ENCODE results near the gene LCP1.

LCP1 gene

DNA sequence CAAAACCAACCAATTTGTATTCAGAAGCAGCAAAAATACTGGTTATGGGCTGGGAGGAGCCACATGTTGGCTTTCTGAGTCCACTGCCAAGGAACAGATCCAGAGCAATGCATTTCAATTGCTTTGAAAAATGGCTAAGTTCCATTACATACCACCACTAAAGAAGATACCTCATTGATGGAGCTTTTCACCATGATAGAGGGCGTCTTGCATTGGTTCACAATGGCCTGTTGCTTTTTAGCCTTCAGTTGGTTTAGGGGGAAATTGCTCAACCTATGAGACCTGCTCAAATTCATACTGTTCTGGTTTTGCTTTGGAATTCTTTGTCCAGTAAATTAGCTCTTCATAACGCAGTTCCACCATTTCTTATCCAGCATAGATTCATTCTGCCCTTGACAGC, 55.9 kb downstream of the LCP1 start:
- no peak for DNase-seq

DNA sequence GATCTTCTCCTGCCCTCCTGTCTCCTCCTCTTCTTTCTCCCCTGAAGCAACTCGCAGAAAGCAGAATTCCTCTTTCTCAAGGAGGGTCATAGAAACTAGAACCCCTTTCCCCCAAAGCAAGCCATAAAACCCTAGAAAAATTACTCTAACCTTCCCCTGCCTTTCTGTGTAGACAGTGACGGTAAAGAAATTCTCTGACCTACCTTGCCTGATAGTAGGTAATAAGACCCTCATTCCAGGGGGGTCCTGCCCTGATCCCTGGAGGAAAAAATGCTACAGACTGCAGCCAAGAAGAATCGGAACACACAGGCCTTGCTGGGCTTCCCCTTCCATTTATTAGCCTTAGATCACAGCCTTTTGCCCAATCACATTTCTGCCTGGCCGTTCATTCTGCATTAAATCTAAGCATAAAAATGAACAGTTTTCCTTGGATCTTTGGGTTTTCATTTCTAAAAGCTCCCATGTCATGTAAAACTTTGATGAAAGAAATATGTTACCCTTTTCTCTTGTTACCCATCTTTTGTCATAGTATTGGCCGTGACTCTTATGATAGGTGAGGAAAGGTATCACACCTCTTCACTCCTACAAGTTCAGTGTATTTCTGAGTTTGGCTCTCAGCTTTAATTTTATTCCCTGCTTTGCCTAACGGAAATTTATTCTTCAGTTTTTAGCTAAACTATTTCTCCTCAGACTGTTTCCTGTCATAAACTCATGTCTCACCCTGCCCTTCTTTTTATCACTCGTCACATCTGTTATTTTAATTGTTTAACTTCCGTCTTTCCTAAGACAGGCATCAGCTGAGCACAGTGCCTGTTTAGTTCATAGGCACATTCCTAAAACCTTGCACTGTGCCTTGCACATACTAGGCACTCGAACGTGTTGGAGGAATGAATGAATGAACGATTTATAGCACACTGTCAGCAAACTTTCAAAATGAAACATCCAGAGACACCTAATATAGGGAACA, 56.7 kb downstream of the LCP1 start:
- DNase-seq, result no peak

DNA sequence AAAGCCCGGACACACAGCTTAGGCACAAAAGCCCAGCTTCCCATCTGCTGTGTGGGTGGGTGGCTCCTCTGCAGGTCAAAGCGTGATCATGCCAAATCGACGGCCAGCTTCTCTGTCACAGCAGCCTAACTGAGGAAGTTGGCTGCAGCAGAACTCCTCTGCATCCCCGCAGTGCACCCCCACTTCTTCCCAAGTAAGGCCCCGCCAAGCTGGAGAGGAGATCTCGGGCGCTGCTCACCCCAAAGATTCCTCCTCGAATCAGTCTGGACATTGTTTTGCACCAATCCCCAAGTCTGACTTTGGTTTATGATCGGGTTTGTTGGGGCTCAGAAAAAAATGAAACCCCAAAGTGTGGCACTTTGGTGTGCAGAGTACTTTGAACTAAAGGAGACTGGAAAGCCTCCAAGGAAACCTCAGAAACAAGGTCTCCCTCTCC, 57.4 kb downstream of the LCP1 start:
- DNase-seq, result no peak

DNA sequence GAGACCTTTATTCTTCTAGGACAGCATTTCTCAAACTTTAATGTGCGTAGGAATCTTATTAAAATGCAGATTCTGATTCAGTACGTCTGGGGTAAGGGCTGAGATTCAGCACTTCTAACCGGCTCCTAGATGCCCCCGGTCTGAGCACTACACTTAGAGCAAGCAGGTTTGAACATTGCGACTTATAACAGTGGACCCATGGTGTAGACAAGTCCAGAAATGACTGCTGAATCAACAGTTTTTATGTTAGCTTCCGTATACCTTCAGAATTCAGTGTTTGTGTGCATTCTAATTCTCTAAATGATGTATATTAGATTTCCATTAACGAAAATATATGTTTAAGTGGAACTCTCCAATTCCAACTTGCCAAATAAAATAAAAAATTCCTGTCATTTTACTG, 59.7 kb downstream of the LCP1 start:
- no peak for DNase-seq

DNA sequence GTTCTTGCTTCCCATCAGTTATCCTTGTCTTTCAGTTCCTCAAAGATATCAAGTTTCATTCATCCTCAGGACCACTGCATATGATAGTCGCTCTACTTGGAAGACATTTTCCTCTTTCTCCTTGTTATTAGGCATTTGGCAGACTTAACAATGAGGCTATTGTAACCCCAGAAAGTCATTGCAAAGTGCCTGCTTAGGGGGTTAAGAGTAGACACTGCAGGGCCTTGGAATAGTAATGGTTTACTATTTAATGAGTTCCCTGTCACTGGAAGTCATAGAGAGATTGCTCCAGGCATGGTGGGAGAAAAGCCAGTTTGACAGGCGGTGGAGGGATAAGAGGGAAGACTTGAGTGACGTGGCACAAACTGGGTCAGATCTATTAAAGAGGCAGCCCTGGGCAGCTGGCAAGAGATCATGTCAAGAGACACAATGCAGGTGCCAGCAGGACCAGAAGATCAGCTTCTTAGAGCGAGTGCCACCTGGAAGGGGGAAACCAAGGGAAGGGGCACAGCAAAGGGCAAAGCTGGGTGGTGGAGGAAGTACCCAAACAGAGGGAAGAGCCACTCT, 60.3 kb downstream of the LCP1 start:
- no peak for DNase-seq

DNA sequence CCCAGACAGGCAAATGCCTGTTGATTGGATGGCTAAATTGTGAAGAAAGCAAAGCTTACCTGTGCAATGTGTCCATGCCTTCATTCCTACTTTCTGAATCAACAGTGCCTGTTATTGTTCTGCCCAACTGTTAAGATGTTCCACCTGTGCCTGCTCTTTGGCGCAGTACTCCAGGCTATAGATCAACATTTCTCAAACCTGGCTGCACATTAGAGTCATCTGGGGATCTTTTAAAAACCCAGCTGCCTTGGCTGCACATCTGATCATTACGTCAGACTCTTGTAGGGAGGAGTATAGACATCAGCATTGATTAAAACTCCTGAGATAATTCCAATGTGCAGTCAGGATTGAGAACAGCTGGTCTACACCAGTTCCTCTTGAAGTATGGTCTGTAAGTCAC, 60.9 kb downstream of the LCP1 start:
- DNase-seq, result no peak

DNA sequence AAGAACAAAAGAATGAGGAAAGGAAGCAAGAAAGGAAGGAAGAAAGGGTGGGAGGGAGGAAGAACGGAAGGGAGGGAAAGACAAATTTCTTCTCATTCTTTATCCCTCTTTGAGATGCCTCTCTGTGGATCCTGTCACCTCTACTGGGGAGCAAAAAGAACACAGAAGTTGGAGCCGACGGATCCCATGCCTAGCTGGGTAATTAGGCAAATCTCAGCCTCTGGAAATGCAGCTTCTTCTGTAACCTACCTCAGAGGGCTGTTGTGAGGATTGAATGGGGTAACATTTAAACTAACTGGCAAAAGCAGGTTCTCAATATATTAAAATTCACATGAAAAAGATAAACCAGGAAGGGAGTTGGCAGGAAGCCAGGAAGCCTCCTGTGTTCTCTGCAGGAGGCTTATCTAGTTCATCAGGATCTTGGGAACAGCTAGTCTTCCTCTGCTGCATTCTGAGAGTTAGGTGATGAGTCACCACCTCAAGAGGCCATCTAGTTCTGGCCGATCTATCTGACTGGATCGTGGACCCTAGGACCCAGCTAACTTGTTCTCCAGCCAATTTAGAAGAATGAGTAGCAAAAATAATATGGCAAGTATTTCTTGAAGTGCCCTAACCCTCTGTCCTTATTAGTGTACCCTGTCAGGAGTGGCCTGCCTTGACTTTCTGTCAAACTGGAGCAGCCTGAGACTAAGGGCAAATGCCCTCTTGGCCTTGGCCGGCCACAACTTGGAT, 61.9 kb downstream of the LCP1 start:
- no peak for DNase-seq

DNA sequence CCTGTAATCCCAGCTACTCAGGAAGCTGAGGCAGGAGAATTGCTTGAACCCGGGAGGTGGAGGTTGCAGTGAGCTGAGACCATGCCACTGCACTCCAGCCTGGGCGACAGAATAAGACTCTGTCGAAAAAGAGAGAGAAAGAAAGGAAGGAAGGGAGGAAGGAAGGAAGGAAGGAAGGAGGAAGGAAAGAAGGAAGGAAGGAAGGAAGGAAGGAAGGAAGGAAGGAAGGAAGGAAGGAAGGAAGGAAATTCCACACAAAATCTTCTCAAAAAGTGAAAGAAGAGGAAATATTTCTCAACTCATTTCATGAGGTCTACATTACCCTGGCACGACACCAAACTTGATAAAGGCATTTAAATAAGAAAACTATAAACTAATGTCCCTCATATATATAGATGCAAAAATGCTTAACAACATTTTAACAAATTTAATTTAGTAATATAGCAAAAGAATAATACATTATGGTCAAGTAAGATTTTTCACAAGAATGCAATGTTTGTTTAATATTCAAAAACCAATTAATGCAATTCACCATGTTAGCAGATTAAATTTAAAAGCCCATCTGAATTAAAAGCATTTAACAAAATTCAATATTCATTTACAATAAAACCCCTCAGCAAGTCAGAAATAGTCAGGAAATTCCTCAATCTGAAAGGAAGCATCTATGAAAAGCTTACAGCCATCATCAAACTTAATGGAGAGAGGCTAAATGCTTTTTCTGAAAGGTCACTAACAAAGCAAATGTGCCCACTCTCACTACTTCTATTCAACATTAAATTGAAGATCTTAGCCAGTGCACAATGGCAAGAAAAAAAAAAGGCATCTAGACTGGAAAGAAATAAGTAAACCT, 65.1 kb downstream of the LCP1 start:
- DNase-seq, result no peak

DNA sequence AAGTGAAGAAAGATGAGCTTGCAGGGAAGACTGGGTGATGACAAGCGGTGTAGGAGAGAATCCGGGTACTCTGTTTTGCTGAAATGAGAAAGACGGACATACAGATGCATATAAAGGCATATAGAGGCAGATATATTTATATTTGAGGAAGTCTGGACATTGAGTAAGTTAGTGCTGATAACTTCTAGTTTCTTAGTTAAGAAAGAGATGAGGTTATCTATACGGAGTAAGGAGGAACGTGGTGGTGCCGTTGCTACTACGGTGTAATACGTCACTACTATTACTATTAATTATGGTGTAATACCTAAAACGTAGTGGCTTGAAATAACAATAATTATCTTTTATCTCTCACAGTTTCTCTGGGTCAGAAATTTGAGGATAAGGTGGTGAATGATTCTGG, 67.4 kb downstream of the LCP1 start:
- DNase-seq, result no peak

DNA sequence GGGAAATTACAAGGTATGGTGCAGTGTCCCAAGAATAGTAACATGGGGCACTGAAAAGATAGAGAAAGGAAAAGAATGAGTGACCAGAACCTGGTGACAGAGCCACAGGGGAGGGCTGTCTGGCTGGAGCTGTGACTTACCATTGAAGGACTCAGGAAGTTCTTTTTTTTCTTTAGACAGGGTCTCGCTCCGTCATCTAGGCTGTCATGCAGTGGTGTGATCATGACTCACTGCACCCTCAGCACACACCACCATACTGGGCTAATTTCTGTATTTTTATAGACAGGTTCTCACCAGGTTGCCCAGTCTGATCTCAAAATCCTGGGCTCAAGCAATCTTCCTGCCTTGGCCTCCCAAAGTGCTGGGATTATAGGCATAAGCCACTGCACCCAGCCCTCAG, 68.4 kb downstream of the LCP1 start:
- no peak for DNase-seq

DNA sequence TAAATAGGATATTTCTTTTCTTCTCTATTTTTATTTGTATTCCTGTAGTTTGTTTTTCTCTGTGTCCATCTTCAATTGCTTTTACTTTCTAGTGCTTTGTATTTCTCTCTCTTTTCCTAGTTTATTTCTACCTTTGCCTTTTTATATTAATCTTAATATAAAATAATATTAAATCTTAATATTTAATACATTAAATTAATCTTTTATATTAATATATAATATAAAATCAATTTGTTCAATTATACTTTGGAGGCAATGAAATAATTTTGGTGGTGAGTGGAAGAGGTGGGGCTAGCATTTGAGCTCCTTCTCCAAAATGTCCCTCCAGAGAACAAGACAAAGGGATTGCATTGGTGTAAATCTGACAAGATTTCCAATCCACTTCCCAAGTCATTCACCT, 70.8 kb downstream of the LCP1 start:
- DNase-seq, result no peak

DNA sequence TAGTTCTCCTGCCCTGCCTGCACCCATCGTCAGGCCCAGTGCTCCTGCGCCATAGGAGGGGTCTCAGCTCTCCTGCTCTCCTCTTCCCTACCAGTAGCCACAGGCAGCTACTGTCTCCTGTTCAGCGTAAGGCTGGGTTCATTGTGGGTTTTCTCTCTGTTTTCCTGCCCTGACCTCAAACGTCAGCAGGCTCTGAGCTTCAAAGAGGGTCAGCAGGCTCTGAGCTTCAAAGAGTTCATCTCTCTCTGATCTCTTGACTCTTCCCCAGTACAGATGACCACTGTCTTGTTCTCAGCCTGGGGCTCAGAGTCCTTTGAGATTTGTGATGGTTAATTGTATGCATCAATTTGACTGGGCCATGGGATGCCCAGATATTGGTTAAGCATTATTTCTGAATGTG, 72.5 kb downstream of the LCP1 start:
- no peak for DNase-seq

DNA sequence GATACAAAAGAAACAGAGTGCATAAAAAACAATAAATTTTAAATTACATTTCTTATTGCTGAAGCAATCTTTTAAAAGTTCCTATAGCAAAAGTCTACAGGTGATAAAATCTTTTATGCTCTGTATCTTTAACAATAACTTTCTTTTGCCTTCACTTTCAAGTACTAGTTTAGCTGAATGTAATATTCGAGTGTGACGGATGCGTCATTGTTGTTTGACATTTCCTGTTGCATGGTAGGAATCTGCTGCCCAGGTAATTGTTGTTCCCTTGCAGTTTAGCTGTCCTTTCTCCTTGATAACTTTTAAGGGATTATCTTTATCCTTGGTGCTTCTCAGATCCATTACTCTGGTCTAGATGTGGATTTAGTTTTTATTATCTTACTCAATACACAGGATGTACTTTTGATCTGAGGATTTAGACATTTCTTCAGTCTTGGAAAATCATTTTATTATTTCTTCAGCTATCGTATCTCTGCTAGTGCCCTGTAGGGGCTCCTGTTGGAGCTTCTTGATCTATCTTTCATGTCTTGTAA, 75.1 kb downstream of the LCP1 start:
- no peak for DNase-seq

DNA sequence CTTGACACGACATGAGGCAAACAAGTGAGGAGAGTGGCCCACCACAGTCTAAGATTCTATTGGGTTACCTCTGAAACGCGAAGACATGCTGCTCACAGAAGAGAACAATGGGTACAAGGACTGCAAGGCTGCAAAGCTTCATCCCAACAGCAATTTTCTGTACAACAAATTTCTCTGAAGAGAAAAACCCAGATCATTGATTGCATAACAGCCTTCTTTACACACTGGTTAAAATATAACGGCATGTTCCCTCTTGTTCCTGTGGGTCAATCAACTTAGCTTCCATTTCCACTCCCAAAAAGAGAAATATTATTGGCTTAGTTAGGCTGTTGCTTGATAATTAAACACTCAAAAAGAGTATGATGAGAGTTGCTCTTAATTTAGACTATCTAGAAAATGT, 77.1 kb downstream of the LCP1 start, which contains the start of gene CPB2:
TSS of gene CPB2 (minus strand) at position 166 of the 400 bp plus-strand sequence. CDS start at position 142, 24 bp downstream.
- DNase-seq, result no peak

DNA sequence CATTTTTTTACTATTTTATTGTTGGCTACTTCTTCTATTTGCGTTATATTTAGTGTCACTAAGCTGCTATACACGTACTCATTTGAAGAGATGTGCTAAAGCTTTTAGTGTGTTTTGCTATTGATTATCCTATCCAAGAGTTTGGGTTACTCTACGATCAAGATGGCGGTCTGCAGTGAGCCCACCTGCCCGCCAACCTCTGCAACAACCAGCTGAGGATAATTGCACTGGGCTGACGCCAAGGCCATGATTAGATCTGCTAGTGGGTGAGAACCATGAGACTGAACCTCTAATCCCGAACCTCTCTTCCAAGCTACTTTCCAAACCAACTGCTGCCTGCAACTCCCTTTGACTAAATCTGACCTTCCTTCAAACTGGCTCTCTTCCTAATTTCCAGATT, 78.9 kb downstream of the LCP1 start:
- no peak for DNase-seq

DNA sequence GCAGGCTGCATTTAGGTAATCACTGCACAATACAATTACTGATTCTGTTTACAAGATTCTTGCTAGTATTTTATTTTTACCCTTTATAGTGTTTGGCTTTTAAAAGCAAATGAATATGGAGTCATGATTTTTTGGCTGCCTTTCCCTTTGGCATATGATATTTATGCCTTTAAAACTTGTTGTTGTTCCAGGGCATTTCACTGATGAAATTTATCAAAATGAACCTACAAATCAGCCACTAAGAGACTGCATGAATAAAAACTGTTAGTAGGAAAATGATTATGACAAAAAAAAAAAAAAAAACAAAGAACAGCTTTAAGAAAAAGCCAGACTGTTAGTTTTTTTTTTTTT, 79.7 kb downstream of the LCP1 start:
- DNase-seq, result no peak

DNA sequence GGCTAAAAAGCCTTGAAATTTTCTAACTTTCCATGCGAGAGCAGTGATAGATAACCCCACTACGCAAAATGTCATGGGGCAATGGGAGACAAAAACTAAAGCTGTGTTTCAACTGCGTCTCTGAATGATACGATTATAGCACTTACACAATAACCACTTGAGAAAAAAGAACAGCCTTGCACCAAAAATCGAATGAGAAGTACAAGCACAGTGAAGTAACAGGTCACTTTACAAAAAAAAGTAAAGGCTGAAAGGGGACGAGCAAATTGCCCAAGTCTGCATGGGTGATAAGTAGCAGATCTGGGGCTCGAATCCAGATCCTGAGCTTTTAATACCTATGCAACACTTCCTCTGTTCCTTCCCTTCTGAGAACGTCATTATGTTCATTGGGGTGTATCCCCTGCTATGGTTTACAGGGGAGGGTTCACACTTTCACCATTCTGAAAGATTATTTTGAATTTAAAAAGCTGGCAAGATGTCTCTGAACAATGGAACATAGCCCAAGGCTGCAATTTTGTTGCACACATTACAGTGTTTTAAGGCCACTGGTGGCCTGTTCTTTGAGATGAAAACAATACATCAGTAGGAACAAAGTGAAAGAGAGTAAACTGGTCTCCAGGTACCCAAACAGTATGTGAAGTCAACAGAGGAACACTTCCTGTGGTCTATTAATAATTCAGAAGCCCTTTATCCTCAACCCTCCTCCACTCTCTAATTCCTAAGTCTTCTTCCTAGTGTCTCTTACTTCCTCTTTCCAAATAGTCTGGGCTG, 80.3 kb downstream of the LCP1 start:
- DNase-seq, result no peak

DNA sequence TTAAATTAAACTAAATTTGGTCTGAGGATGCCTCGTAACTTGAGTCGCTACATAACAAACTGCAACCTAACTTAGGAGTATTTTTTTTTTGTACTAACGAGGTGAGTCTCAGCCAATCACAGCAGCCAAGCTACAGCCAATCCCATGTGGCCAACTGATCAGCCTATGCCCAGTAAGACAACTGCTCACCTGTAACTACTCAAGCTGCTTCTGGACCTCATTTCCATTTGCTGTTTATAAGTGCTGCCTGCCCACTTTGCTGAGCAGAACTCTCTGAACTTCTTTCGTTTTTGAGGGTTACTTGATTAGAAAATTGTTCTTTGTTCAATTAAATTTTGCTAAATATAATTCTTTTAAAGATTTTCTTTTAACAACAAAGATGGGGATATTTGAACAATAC, 81.0 kb downstream of the LCP1 start:
- no peak for DNase-seq

DNA sequence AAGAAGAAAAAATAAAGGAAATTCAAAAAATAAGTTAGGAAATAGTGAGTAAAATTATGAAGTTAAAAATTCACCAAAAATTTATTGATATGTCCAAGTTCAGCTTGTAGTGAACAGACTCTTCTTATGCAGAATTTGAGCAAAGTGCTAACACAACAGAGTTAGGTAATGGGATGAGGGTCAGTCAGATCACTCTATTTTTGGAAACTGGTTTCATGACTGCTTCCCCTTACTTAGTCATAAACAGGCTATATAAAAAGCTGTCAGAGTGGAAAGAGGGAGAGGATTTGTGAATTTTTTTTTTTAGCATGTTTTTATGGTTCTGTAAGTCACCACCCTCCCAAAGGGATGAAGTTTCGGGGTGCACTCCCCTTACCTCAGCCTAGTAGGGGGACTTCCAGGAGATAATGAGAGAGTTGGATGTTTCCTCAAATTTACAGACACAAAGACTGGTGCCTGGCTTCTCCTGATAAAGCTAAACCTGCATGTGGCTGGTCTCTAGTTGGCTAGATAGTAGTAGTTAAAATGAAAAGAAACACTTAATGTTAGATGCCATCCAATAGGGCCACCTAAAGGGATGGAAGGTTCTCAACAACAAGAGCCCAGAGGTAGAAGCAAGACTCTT, 81.7 kb downstream of the LCP1 start:
- DNase-seq, result no peak

DNA sequence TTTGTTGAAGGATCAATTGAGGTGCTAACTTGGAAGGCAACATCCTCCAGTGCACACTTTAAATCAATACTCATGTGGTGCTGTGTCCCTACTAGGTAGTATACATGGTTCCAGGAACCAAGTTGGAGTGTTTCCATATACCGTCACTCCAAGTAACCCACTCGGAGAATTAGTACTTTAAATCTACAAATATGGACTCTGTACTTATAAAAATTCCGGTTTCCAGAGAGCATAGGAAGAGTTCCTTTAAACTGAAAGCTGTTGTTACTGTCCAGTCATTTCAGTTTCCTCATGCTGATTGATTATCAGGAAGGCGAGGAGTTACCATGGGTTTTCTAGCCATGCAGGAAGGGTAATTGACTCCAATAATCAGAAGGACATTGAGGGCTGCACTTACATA, 84.3 kb downstream of the LCP1 start:
- no peak for DNase-seq

DNA sequence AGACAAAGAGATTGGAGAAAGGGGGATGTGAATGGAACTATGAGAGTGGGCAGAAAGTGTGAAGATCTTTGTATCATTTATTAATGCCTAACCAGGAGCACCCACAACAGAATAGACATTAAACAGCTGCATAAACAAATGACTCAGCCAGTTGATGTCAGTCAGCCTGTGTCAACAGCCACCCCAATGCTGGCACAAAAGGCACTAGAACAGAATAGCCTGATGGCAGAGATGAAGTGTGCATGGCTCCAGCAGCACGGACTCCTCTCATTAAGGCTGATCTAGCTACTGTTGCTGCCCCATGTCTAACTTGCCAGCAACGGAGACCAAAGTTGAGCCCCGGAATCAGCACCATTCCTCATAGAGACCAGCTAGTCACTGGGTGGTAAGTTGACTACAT, 85.0 kb downstream of the LCP1 start:
- DNase-seq, result no peak
